Retinal pigment epithelial cell (primary cell): ENCODE measurements around the gene TEX53.

Experiments
- DNase-seq: peaks from one replicate; pipeline ENCODE4 v3.0.0-alpha.2; 2010; ENCODE audit warnings: low read depth
- H3K4me3 ChIP-seq: 2 replicates; pipeline ENCODE4 v1.5.1; 2011; ENCODE audit warnings: mild to moderate bottlenecking, low read length, control low read depth, moderate library complexity
- TF ChIP-seq, protein P1 (sequence below): conservative IDR thresholded peaks from 2 replicates; pipeline ENCODE4 v1.5.1; 2011; ENCODE audit warnings: low read depth, low read length, control low read depth, inconsistent platforms

The TEX53 gene

DNA sequence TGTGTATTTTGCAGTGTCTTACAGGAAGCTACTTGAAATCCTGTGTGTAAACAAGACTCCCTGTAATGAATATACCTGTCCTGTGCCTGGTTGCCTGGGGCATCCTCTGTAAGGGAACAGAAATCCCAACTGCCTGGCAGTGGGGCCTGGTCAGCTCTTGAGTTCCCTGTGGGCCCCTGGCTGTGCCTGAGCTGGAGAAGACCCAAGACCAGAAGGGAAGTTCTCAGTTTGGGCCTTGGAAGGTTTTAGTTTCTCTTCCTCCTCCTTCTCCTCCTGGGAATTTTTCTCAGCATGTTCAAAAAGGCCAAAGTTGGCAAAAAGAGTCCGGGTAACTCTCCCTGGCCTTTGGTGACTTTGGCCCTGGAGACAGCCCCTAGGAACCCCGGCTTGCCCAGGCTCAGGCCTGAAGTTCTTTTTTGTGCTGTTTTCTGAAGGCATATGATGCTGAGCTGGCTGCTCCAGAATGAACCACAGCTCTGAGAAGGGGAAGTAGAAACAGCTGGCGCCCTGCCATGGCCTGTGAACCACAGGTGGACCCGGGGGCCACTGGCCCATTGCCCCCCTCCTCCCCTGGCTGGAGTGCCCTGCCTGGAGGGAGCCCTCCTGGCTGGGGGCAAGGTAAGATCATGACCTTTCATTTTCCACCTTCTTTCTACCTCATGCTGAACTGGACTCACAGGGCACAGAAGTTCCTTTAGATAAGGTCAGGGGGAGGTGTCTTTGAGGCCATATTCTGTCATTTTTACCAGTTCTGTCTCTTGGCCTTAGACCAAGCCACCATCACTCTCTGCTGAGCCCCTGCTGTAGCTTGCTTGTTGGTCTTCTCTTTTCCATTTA, 40.7 kb downstream of the TEX53 start:
- DNase-seq: no peak
- H3K4me3 ChIP-seq: no peak overlapping the region
- TF ChIP-seq, protein P1, sequence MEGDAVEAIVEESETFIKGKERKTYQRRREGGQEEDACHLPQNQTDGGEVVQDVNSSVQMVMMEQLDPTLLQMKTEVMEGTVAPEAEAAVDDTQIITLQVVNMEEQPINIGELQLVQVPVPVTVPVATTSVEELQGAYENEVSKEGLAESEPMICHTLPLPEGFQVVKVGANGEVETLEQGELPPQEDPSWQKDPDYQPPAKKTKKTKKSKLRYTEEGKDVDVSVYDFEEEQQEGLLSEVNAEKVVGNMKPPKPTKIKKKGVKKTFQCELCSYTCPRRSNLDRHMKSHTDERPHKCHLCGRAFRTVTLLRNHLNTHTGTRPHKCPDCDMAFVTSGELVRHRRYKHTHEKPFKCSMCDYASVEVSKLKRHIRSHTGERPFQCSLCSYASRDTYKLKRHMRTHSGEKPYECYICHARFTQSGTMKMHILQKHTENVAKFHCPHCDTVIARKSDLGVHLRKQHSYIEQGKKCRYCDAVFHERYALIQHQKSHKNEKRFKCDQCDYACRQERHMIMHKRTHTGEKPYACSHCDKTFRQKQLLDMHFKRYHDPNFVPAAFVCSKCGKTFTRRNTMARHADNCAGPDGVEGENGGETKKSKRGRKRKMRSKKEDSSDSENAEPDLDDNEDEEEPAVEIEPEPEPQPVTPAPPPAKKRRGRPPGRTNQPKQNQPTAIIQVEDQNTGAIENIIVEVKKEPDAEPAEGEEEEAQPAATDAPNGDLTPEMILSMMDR: no peak

DNA sequence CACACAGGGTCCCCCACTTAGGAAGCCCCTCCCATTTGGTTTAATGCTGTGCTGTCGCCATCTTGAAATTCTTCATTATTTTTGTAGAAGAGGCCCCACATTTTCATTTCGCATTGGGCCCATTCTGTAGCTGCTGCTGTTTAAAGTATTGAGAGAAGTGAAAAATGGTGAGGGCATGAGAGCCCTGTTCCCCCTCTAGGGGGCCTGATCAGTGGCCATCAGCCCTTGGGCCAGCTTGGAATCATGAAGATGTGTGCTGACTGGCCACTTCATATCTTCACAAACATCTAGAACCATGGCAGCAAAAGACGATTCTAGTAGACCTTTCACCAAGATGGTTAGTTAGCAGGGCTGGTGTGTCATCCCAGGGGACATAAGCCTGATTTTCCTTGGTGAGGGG, 43.2 kb downstream of the TEX53 start:
- TF ChIP-seq, protein P1: no peak
- H3K4me3 ChIP-seq: no peak overlapping the region
- no peak for DNase-seq

DNA sequence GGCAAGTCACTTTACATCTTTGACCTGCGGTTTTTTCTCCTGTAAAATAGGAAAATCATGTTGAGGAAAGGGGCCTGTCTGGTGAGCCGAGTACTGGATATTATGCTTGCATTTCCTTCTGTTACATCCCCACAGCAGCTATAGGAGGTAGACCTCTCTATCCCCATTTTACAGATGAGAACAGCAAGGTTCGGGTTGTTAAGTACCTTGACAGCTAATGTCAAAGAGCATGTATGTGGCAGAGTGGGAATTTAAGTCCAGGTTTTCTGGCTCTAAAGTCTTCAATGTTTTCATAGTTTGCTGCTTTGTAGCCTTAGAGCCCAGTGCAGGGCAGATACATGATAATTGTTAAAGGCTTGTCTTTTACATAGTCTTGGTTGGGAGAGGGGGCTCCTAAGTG, 43.7 kb downstream of the TEX53 start:
- TF ChIP-seq, protein P1: no peak
- no peak for DNase-seq
- H3K4me3 ChIP-seq: no peak overlapping the region

DNA sequence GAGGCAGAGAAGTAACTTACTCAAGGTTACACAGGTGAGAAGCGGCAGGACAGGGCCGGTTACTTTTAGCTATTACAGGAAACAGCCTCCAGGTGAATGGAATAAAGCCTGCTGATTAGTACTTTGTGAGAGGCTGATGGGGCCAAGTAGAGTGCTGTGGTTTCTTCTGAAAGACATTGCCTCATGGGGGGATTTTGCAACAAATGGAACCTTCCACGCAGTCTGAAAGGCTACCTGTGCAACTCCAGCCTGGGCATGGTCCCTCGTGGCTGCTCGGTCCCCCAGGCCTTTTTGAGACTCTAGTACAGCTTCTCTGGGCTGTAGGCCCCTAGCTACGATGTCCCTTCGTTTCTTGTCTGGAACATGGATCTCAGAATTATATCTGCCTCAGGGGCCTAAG, 44.5 kb downstream of the TEX53 start:
- TF ChIP-seq, protein P1: no peak
- no peak overlapping the region for H3K4me3 ChIP-seq
- no peak for DNase-seq

DNA sequence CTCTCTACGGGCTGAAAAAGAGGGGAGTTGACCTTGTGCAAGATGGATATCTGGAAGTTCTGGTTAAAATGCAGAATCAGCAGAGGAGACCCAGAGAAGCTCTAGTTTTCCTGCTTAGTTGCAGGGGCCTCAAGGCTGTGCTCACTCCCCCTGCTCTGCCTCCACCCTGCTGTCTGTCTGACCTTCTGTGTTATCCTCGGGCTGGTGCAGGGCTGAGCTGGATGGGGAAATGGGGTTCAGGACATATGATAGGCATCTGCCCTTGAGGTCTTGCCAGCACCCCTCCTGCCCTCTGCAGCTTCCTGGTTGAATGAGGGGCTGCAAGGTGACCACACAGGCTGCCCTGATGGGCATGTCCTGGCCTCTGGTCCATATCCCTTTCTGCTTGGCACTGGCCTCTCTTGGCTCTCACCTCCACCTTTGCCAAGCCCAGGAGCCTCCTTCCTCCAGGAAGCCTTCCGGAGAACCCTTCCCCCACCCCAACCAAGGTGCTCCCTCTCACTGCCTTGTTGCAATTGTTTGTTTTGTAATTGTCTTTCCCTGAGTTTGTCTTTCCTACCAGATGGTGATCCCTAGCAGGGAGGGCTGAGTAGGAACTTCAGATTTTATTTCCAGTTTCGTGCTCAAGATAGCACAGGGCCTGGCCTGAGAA, 45.2 kb downstream of the TEX53 start:
- TF ChIP-seq, protein P1: no peak

DNA sequence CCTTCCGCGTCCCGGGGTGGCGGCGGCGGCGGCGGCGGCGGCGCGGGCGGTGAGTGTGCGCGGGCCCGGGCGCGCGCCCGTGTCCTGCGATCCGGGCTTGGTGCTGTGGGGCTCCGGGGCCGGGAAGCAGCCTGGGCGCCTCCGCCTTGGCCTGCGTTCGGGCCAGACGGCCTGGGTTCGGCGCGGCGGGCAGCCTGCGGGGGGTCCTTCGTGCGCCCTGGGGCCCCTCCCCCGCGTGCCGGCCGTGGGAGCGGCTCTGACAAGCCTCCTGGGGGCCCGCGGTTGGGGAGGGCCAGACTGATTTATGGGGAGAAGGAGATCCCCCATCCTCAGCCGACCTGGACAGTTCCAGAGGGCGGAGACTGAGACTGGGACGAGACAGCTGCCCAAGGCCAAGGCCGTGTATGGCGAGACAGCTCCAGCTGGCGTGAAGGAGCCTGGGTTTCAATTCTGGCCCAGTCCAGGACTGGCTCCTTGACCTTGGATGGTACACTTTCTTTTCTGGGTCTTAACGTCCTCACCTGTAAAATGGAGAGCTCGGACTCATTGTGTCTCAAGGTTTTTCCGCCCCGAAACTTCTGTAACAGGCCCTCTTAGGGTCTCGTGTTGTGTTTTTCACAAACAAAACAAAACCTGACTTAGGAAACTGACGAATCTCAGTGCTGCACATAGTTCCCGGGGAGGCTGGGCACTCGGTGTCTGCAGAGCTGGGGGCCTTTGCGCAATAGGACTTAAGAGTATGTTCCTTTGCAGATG, 45.9 kb downstream of the TEX53 start:
- TF ChIP-seq, protein P1: no peak
- DNase-seq: no peak
- peak overlapping the region; percentile 70 for H3K4me3 ChIP-seq

More for the DNA sequence above, 45.2 kb downstream of the TEX53 start:
- no peak for DNase-seq
- H3K4me3 ChIP-seq: peak overlapping the region; percentile 70
